RPMI7951 (cell line): ENCODE measurements around the gene ZBTB20. TPM values are rescaled to one million over a fixed set of nuclear protein-coding genes. Genes with fewer than 3 reads are reported as not detected.
A peak's percentile ranks its signal among the peaks of the same experiment; 100 is the strongest.

ENCODE experiments used
- DNase-seq: peaks from one replicate; pipeline ENCODE4 v3.0.0-alpha.2; 2012; ENCODE audit warnings: low read depth
- total RNA-seq: library from RNA; depleted of rRNA; stranded (reverse); fragments of >200 nt; shearing (Covaris generic); gene quantifications from 2 replicates; pipeline ENCODE4 v1.2.3, GENCODE V29; 2014

Gene ZBTB20
- total RNA-seq, 1 experiment from 2014 or later, result 9.0 TPM

- DNase-seq, result no peak
These were observed 771.3 kb downstream of the ZBTB20 start for GRCh38 chr3:114375608-114376421.

GRCh38 chr3:114374433-114374990 is 772.6 kb downstream of the ZBTB20 start:
- DNase-seq, result no peak

GRCh38 chr3:114370537-114371174 is 776.4 kb downstream of the ZBTB20 start:
- no peak for DNase-seq

GRCh38 chr3:114365909-114366308 is 781.2 kb downstream of the ZBTB20 start:
- no peak for DNase-seq

GRCh38 chr3:114364806-114365654 is 782.1 kb downstream of the ZBTB20 start:
- DNase-seq, result no peak

- peak; percentile 62 for DNase-seq
These were observed 783.4 kb downstream of the ZBTB20 start for GRCh38 chr3:114363554-114364202.

- peak; percentile 46 for DNase-seq
These were observed 784.3 kb downstream of the ZBTB20 start for GRCh38 chr3:114362815-114363214.

- no peak for DNase-seq
These were observed 785.7 kb downstream of the ZBTB20 start for GRCh38 chr3:114361391-114361790.

- no peak for DNase-seq
These were observed 790.6 kb downstream of the ZBTB20 start for GRCh38 chr3:114356525-114356924.

- no peak for DNase-seq
These were observed 791.0 kb downstream of the ZBTB20 start for GRCh38 chr3:114356066-114356465.

GRCh38 chr3:114355653-114356052 is 791.4 kb downstream of the ZBTB20 start:
- no peak for DNase-seq

GRCh38 chr3:114351822-114352145 is 795.3 kb downstream of the ZBTB20 start:
- no peak for DNase-seq

GRCh38 chr3:114351123-114351821 is 795.8 kb downstream of the ZBTB20 start:
- no peak for DNase-seq

- no peak for DNase-seq
These were observed 796.4 kb downstream of the ZBTB20 start for GRCh38 chr3:114350690-114351089.

- DNase-seq, result no peak
These were observed 796.8 kb downstream of the ZBTB20 start for GRCh38 chr3:114350271-114350670.

GRCh38 chr3:114344492-114344891 is 802.6 kb downstream of the ZBTB20 start:
- no peak for DNase-seq

GRCh38 chr3:114338651-114339357 is 808.3 kb downstream of the ZBTB20 start:
- no peak for DNase-seq

- DNase-seq, result no peak
These were observed 810.2 kb downstream of the ZBTB20 start for GRCh38 chr3:114336857-114337256.

GRCh38 chr3:114336122-114336697 is 810.9 kb downstream of the ZBTB20 start:
- peak; percentile 13 for DNase-seq

- DNase-seq, result no peak
These were observed 813.2 kb downstream of the ZBTB20 start for GRCh38 chr3:114333923-114334240.
